ENCODE data around the gene CLCNKB.
"Not testable (repeated sequence)": the region's sequence is repeated elsewhere in the genome, so short reads cannot be mapped to it uniquely, and the experiment has no call there.

The CLCNKB gene

GRCh38 chr1:16043521-16043920 is at the start of gene CLCNKB:
TSS of gene CLCNKB (plus strand) at chr1:16043782. CDS start at chr1:16044493, 711 bp downstream.
- in situ Hi-C loops (cut with MboI; ENCODE audit: low sequenced_read_pairs), result no loop called here

GRCh38 chr1:15994081-15994480 is 49.5 kb upstream of the CLCNKB start:
- in situ Hi-C loops (cut with MboI; ENCODE audit: low sequenced_read_pairs), result no loop called here

- in situ Hi-C loops (cut with MboI; ENCODE audit: low sequenced_read_pairs), result no loop called here
Measured at GRCh38 chr1:15994590-15995351, 48.8 kb upstream of the CLCNKB start.

GRCh38 chr1:15997076-15997585 is 46.5 kb upstream of the CLCNKB start:
- in situ Hi-C loops (cut with MboI; ENCODE audit: low sequenced_read_pairs), result no loop called here

GRCh38 chr1:15997637-15998280 is 45.8 kb upstream of the CLCNKB start:
- in situ Hi-C loops (cut with MboI; ENCODE audit: low sequenced_read_pairs), result no loop called here

- in situ Hi-C loops (cut with MboI; ENCODE audit: low sequenced_read_pairs), result no loop called here
Measured at GRCh38 chr1:15998929-15999328, 44.7 kb upstream of the CLCNKB start.

GRCh38 chr1:16001274-16001673 is 42.3 kb upstream of the CLCNKB start:
- in situ Hi-C loops (cut with MboI; ENCODE audit: low sequenced_read_pairs), result not testable (repeated sequence)

- in situ Hi-C loops (cut with MboI; ENCODE audit: low sequenced_read_pairs), result no loop called here
Measured at GRCh38 chr1:16005597-16005996, 38.0 kb upstream of the CLCNKB start.

- in situ Hi-C loops (cut with MboI; ENCODE audit: low sequenced_read_pairs), result no loop called here
Measured at GRCh38 chr1:16006010-16006409, 37.6 kb upstream of the CLCNKB start.

GRCh38 chr1:16006552-16007485 is 36.8 kb upstream of the CLCNKB start:
- in situ Hi-C loops (cut with MboI; ENCODE audit: low sequenced_read_pairs), result no loop called here

GRCh38 chr1:16007671-16008341 is 35.8 kb upstream of the CLCNKB start:
- in situ Hi-C loops (cut with MboI; ENCODE audit: low sequenced_read_pairs), result no loop called here

GRCh38 chr1:16009030-16009460 is 34.5 kb upstream of the CLCNKB start:
- in situ Hi-C loops (cut with MboI; ENCODE audit: low sequenced_read_pairs), result no loop called here

GRCh38 chr1:16009678-16010077 is 33.9 kb upstream of the CLCNKB start:
- in situ Hi-C loops (cut with MboI; ENCODE audit: low sequenced_read_pairs), result no loop called here

GRCh38 chr1:16010837-16011236 is 32.7 kb upstream of the CLCNKB start:
- in situ Hi-C loops (cut with MboI; ENCODE audit: low sequenced_read_pairs), result no loop called here

GRCh38 chr1:16011936-16012589 is 31.5 kb upstream of the CLCNKB start:
- in situ Hi-C loops (cut with MboI; ENCODE audit: low sequenced_read_pairs), result no loop called here

GRCh38 chr1:16012590-16013219 is 30.9 kb upstream of the CLCNKB start:
- in situ Hi-C loops (cut with MboI; ENCODE audit: low sequenced_read_pairs), result no loop called here

- in situ Hi-C loops (cut with MboI; ENCODE audit: low sequenced_read_pairs), result no loop called here
Measured at GRCh38 chr1:16013220-16013907, 30.2 kb upstream of the CLCNKB start.

- in situ Hi-C loops (cut with MboI; ENCODE audit: low sequenced_read_pairs), result no loop called here
Measured at GRCh38 chr1:16013908-16014258, 29.7 kb upstream of the CLCNKB start.

All from hTERT RPE-1 (cell line).